AG08395 (cell line): ENCODE measurements around the gene ELMOD2.

ENCODE experiments used
- DNase-seq: peaks from one replicate; pipeline ENCODE4 v3.0.0; 2012; ENCODE audit warnings: mixed read lengths, low spot score

Gene ELMOD2

DNA sequence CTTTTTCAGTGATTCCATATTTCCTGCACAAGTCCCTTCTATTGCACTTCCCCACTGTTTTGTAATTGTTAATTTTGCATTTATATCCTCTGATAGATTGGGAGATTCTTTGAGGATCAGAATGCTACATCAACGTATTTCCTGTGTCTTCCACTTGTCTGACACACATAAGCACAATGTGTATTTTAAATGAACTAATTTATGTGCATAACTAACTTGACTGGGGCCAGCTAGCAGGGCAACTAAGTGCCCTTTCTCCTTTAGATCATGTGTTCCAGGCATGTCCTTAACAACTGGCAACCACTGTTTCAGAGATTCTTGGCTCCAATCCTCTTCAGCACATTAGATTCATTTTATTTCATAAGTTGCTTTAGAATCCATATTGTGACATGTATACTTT lies 60.5 kb downstream of the ELMOD2 start:
- no peak for DNase-seq

DNA sequence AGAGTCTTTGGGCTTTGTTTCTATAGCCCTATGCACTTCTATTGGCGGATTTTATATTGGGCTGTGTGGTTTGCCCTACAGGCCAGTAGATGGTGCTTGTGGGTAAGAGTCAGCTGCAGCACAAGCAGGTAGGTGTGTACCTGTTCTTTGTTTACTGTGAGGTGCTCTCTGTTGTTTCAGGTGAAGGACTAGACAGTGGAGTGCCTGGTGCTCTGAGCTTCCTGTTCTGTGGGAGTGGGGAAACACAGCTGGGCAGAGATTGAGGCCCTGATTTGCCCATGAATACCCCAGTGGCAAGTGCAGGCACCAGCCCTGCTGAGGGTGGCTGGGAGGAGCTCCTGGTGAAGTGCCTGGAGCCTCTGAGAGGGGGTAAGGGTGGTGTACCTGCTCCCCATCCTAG lies 71.1 kb downstream of the ELMOD2 start:
- DNase-seq: no peak

DNA sequence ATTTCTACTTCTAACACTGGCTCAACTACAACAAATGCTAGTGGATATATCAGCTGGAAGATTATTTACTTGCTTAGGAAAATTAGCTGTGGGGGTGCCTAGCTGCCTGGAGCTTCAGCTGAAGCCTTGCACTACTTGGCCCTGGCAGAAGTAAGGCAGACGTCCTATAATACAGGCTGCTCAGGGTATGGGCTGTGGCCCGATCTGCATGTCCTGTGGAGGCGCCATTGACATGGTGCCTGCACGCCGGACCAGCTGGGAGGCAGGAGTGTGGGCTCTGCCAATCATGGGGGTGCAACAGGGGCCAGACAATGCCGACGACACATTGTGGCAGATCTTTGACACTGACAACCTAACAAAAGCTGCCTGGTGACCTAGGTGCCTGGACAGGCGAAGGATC lies 76.4 kb downstream of the ELMOD2 start:
- DNase-seq: no peak

DNA sequence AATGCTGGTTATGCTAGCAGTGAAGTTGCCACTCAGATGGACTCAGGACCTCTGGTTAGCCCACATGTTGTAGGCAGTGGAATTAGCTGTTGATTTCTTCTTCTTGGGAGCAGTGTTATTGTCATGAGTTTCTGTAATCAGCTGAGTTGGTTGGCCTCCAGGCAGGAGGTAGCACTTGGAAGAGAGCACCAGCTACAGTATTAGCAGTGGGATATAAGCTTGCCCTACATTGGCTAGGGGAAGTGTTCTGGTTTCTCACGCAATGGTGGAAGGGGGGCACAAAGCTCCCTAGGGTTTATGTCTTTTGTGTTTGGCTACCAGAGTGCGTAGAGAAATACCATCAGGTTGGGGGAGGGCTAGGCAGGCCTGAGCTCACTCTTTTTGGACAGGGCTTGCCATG lies 78.7 kb downstream of the ELMOD2 start:
- no peak for DNase-seq

DNA sequence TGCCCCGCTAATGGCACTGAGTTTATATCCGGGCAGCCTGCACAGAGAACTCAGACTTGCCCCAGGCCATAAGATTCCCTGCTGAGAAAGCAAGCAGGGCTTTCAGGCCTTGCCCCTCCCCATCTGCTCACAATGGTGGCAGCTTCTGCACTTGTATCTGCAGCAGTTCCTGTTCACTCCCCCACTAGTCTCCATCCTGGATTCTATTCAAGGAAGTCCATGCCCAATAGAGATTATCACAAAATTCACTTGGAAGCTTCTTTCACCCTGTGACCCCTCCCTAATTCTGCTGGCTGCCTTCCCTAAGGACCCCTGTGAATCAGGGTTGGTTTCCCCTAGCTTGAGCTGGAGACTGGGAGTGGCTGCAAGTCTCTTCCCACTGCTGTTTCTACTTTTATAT lies 79.3 kb downstream of the ELMOD2 start:
- DNase-seq: no peak
